Endothelial cell (in vitro differentiated cells): Measurements from ENCODE around the gene SRSF12. TPM values are rescaled to one million over a fixed set of nuclear protein-coding genes. Genes with fewer than 3 reads are reported as not detected.

ENCODE experiments used
- DNase-seq: peaks from one replicate; pipeline ENCODE4 v3.0.0; 2021; ENCODE audit warnings: low spot score
- H3K27ac Mint-ChIP-seq: one replicate; pipeline ENCODE4 v1.8.0; 2021; ENCODE audit warnings: mixed read lengths, inconsistent platforms; ENCODE audit not compliant: unreplicated experiment
- H3K27me3 Mint-ChIP-seq: one replicate; pipeline ENCODE4 v1.8.0; 2021; ENCODE audit warnings: mild to moderate bottlenecking, moderate library complexity, mixed read lengths, inconsistent platforms; ENCODE audit not compliant: unreplicated experiment
- H3K36me3 Mint-ChIP-seq: one replicate; pipeline ENCODE4 v1.8.0; 2021; ENCODE audit warnings: mild to moderate bottlenecking, low read depth, mixed read lengths, inconsistent platforms; ENCODE audit not compliant: unreplicated experiment
- H3K4me1 Mint-ChIP-seq: one replicate; pipeline ENCODE4 v1.8.0; 2021; ENCODE audit warnings: mild to moderate bottlenecking, mixed read lengths, inconsistent platforms; ENCODE audit not compliant: unreplicated experiment
- H3K4me3 Mint-ChIP-seq: one replicate; pipeline ENCODE4 v1.8.0; 2021; ENCODE audit warnings: mild to moderate bottlenecking, mixed read lengths, inconsistent platforms; ENCODE audit not compliant: unreplicated experiment
- H3K9me3 Mint-ChIP-seq: one replicate; pipeline ENCODE4 v1.8.0; 2021; ENCODE audit warnings: mixed read lengths, inconsistent platforms; ENCODE audit not compliant: unreplicated experiment
- total RNA-seq: library from RNA; stranded (reverse); fragmentation: NEBNext Ultra II Directional; extraction: Animal tissue kit (Norgen Biotek cat#: 25700); gene quantifications from one replicate; pipeline ENCODE4 v1.2.1, GENCODE V29; 2021; ENCODE audit not compliant: unreplicated experiment
- TF ChIP-seq, protein P1 (sequence below): fragments of 200-600 bp; sonication (generic); IDR thresholded peaks from one replicate; pipeline ENCODE4 v1.5.0; 2021; ENCODE audit warnings: antibody characterized with exemption; ENCODE audit not compliant: unreplicated experiment

Gene SRSF12
- total RNA-seq, 1 donor from 2014 or later, result 3.9 TPM

DNA sequence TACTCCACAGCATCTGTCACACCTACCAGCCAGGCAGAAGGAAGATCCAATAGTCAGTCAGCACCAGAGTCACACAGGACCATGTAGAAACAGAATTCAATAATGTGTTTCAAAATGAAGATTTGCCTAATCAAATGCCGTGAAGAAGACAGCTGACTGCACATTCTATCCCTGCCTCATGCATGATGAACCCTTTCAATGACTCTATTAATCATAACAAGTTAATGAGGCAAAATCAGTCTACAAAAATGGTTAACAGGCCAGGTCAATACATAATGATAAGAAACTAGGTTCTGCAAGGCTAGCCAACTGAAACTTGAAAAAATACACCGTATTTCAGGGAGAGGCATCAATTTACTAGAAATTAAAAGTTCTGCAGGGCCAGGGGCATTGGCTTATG lies 44.0 kb downstream of the SRSF12 start:
- Mint-ChIP-seq H3K4me1 (no peaks in the 10 kb centered on the region), H3K4me3 (no peak overlapping the region)
- no peak for DNase-seq

DNA sequence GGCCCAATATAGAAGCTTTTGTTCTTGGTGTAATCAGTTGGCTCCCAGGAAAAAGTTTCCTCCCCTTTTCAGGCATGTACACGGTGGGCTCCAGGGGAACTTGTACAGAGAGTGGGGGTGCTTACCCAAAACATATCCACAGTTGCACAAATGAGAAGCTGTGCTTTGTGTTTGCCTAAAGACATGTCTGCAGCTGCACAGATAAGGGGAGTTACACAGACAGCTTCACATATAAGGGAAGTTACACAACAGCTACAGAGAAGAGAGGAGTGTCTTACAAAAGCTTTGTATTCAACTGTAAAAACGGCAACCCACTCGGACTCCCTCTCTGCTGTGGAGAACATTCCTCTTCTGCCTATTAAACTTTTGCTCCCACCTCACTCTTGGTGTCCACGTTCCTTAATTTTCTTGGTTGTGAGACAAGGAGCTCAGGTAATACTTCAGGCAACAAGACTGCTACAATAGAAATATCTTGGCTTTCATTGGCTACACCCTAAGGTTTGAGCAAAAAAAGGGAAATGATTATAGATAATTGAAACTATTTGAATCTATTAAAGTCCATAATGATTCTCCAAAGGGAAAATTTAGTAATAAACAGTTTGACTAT lies 44.8 kb downstream of the SRSF12 start:
- Mint-ChIP-seq H3K27me3 (no peaks in the 10 kb centered on the region), H3K9me3 (no peaks in the 10 kb centered on the region), H3K27ac (no peak overlapping the region), H3K4me3 (no peak overlapping the region), H3K36me3 (no peaks in the 10 kb centered on the region), H3K4me1 (no peaks in the 10 kb centered on the region)
- TF ChIP-seq, protein P1, sequence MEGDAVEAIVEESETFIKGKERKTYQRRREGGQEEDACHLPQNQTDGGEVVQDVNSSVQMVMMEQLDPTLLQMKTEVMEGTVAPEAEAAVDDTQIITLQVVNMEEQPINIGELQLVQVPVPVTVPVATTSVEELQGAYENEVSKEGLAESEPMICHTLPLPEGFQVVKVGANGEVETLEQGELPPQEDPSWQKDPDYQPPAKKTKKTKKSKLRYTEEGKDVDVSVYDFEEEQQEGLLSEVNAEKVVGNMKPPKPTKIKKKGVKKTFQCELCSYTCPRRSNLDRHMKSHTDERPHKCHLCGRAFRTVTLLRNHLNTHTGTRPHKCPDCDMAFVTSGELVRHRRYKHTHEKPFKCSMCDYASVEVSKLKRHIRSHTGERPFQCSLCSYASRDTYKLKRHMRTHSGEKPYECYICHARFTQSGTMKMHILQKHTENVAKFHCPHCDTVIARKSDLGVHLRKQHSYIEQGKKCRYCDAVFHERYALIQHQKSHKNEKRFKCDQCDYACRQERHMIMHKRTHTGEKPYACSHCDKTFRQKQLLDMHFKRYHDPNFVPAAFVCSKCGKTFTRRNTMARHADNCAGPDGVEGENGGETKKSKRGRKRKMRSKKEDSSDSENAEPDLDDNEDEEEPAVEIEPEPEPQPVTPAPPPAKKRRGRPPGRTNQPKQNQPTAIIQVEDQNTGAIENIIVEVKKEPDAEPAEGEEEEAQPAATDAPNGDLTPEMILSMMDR, result no peak
- DNase-seq, result no peak

More for the DNA sequence above, 44.0 kb downstream of the SRSF12 start:
- H3K9me3 Mint-ChIP-seq, result no peaks in the 10 kb centered on the region
- TF ChIP-seq, protein P1, result no peak
- H3K27me3 Mint-ChIP-seq, result no peaks in the 10 kb centered on the region
- no peak overlapping the region for H3K27ac Mint-ChIP-seq
- H3K36me3 Mint-ChIP-seq, result no peaks in the 10 kb centered on the region

DNA sequence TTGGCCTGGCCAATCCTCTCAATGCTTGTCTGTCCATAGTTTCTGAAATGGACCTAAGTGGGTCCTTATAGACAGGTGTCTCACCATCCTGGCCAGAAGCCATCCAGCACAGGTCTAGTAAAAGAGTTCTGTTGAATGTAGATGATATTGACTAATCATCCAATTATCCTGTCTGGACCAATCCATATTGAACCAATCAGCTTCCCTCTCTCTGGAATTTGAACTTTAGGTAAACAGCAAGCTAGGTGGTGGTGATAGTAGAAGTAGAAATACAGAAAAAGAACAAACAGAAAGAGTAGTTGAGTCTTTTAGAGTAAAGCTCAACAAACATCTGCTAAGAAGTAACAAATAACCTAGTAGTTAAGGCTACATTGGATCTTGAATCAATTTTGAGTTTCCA lies 46.8 kb downstream of the SRSF12 start:
- Mint-ChIP-seq H3K27me3 (peaks cover under 1% of the 10 kb centered on the region), H3K9me3 (no peaks in the 10 kb centered on the region), H3K4me3 (no peak overlapping the region), H3K27ac (no peak overlapping the region), H3K4me1 (no peaks in the 10 kb centered on the region), H3K36me3 (no peaks in the 10 kb centered on the region)
- DNase-seq, result no peak
- TF ChIP-seq, protein P1, result no peak

DNA sequence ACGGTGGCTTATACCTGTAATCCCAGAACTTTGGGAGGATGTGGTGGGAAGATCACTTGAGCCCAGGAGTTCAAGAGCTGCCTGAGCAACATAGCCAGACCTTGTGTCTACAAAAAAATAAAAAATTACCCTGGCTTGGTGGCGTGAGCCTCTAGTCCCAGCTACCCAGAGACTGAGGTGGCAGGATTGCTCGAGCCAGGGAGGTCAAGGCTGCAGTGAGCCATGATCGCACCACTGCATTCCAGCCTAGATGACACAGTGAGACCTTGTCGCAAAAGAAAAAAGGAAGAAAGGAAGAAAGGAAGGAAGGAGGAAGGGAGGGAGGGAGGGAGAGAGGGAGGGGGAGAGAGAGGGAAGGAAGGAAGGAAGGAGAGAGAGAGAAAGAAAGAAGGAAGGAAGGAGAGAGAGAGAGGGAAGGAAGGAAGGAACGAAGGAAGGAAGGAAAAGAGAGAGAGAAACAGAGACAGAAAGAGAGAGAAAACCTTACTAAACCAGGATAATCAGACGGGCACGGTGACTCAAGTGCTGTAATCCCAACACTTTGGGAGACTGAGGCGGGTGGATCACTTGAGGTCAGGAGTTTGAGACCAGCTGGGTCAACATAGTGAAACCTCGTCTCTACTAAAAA lies 48.2 kb downstream of the SRSF12 start:
- Mint-ChIP-seq H3K4me1 (no peaks in the 10 kb centered on the region), H3K27ac (no peak overlapping the region), H3K36me3 (no peaks in the 10 kb centered on the region), H3K27me3 (peaks cover 4% of the 10 kb centered on the region), H3K4me3 (no peak overlapping the region), H3K9me3 (no peaks in the 10 kb centered on the region)
- DNase-seq, result no peak
- TF ChIP-seq, protein P1, result no peak

DNA sequence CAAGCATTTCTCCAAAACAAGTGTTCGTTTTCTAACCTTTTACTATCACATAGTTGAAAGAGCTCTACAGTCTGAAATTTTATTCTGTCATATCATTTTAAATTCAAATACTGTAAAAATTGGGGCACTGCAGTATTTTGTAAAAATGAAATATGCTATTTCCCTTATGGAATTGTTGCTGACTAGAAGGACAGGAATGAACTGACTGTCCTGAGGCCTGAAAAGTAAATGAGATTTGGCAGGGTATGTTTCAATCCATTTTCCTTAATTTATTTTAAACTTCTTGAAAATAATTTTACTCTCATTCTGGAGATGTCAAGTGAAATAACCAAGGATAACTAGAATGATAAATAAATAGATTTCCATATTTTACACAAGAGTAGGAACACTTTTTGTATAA lies 49.2 kb downstream of the SRSF12 start:
- no peak overlapping the region for H3K27ac Mint-ChIP-seq
- no peaks in the 10 kb centered on the region for H3K36me3 Mint-ChIP-seq

More for the DNA sequence above, 49.2 kb downstream of the SRSF12 start:
- Mint-ChIP-seq H3K4me1 (no peaks in the 10 kb centered on the region), H3K4me3 (no peak overlapping the region), H3K27me3 (peaks cover 4% of the 10 kb centered on the region), H3K9me3 (no peaks in the 10 kb centered on the region)
- no peak for DNase-seq
- TF ChIP-seq, protein P1, result no peak
